HepG2 (cell line): ENCODE data around the gene RRP36. TPM values are rescaled to one million over a fixed set of nuclear protein-coding genes. Genes with fewer than 3 reads are reported as not detected.

Experiments used
- ARHGAP35 ChIP-seq: sonication (generic); formaldehyde crosslinking; IDR thresholded peaks from 2 replicates; pipeline ENCODE4 v1.9.0; 2022; ENCODE audit warnings: mild to moderate bottlenecking, inconsistent platforms, moderate library complexity, missing genetic modification reagents, borderline replicate concordance
- BHLHE40 ChIP-seq: IDR thresholded peaks from 2 replicates; pipeline ENCODE4 v1.6.1; 2011; ENCODE audit warnings: low read length, improper control_type of control experiment
- NAIF1 ChIP-seq: sonication (generic); formaldehyde crosslinking; IDR thresholded peaks from 2 replicates; pipeline ENCODE4 v1.5.0; 2020; ENCODE audit warnings: mild to moderate bottlenecking, missing genetic modification reagents, borderline replicate concordance
- PAF1 ChIP-seq: IDR thresholded peaks from 2 replicates; pipeline ENCODE4 v1.6.1; 2016; ENCODE audit warnings: missing genetic modification reagents, missing compliant biosample characterization
- PRPF4 ChIP-seq: fragments of 200-400 bp; formaldehyde crosslinking; IDR thresholded peaks from 2 replicates; pipeline ENCODE4 v1.6.1; 2016; ENCODE audit warnings: low read length, low read depth; ENCODE audit not compliant: poor library complexity, severe bottlenecking
- SALL1 ChIP-seq: sonication (generic); formaldehyde crosslinking; IDR thresholded peaks from 2 replicates; pipeline ENCODE4 v1.8.0; 2022; ENCODE audit warnings: mild to moderate bottlenecking, missing genetic modification reagents
- SMAD1 ChIP-seq: sonication (generic); formaldehyde crosslinking; IDR thresholded peaks from 2 replicates; pipeline ENCODE4 v1.4.0; 2020; ENCODE audit warnings: missing genetic modification reagents, low read depth, mild to moderate bottlenecking, borderline replicate concordance
- ZC3H4 ChIP-seq: sonication (generic); formaldehyde crosslinking; IDR thresholded peaks from 2 replicates; pipeline ENCODE4 v1.4.0; 2020; ENCODE audit warnings: missing genetic modification reagents, borderline replicate concordance
- ZNF138 ChIP-seq: sonication (generic); formaldehyde crosslinking; IDR thresholded peaks from 2 replicates; pipeline ENCODE4 v1.5.0; 2020; ENCODE audit warnings: mild to moderate bottlenecking, low read depth, missing genetic modification reagents
- ZNF160 ChIP-seq: sonication (generic); formaldehyde crosslinking; IDR thresholded peaks from 2 replicates; pipeline ENCODE4 v1.8.0; 2022; ENCODE audit warnings: mild to moderate bottlenecking, inconsistent platforms, missing genetic modification reagents
- ZNF3 ChIP-seq: IDR thresholded peaks from 2 replicates; pipeline ENCODE4 v1.7.0; 2017; ENCODE audit warnings: inconsistent platforms
- ZNF335 ChIP-seq: sonication (generic); formaldehyde crosslinking; IDR thresholded peaks from 2 replicates; pipeline ENCODE4 v1.4.0; 2020; ENCODE audit warnings: missing genetic modification reagents
- ZNF367 ChIP-seq: sonication (generic); formaldehyde crosslinking; IDR thresholded peaks from 2 replicates; pipeline ENCODE4 v1.4.0; 2020; ENCODE audit warnings: missing genetic modification reagents, borderline replicate concordance
- ZNF557 ChIP-seq: sonication (generic); formaldehyde crosslinking; IDR thresholded peaks from 2 replicates; pipeline ENCODE4 v1.4.0; 2020; ENCODE audit warnings: missing genetic modification reagents
- polyA plus RNA-seq, 8 experiments: library from polyadenylated mRNA; depleted of rRNA in 3 of 8; stranded (reverse) in 7 of 8; unstranded in 1 of 8; fragments of >200 nt; fragmentation: Illumina TruSeq in 4 of 8; extraction: Trizol in 4 of 8; gene quantifications; 2 replicates each; pipeline versions ENCODE4 v1.2.1 to v1.2.3, GENCODE V29; 2011 to 2016; ENCODE audit warnings: low read depth in 4 of 8, missing spikeins in 1 of 8, mixed read lengths in 1 of 8; ENCODE audit not compliant: insufficient read depth in 1 of 8
- total RNA-seq, 5 experiments: library from RNA; depleted of rRNA; stranded (reverse); fragments of >200 nt; fragmentation: Illumina TruSeq; extraction: Trizol; gene quantifications; 2 replicates each; pipeline ENCODE4 v1.2.3, GENCODE V29; 2016; ENCODE audit warnings: low read depth in 1 of 5
- TF ChIP-seq, protein P1 (sequence below): sonication (generic); formaldehyde crosslinking; IDR thresholded peaks from 2 replicates; pipeline ENCODE4 v1.9.0; 2021; ENCODE audit warnings: mild to moderate bottlenecking, missing genetic modification reagents
- TF ChIP-seq, protein P2 (sequence below): sonication (generic); formaldehyde crosslinking; IDR thresholded peaks from 2 replicates; pipeline ENCODE4 v1.4.0; 2020; ENCODE audit warnings: mild to moderate bottlenecking, missing genetic modification reagents
- TF ChIP-seq, protein P3 (sequence below): IDR thresholded peaks from 2 replicates; pipeline ENCODE4 v1.6.1; 2016; ENCODE audit warnings: missing compliant biosample characterization, missing genetic modification reagents, borderline replicate concordance

Gene RRP36
- total and polyA plus RNA-seq, 2 of the 13 experiments (the other 11 are each of a cell fraction or from before 2014, with no cell fraction given): 29.5 to 144 TPM

DNA sequence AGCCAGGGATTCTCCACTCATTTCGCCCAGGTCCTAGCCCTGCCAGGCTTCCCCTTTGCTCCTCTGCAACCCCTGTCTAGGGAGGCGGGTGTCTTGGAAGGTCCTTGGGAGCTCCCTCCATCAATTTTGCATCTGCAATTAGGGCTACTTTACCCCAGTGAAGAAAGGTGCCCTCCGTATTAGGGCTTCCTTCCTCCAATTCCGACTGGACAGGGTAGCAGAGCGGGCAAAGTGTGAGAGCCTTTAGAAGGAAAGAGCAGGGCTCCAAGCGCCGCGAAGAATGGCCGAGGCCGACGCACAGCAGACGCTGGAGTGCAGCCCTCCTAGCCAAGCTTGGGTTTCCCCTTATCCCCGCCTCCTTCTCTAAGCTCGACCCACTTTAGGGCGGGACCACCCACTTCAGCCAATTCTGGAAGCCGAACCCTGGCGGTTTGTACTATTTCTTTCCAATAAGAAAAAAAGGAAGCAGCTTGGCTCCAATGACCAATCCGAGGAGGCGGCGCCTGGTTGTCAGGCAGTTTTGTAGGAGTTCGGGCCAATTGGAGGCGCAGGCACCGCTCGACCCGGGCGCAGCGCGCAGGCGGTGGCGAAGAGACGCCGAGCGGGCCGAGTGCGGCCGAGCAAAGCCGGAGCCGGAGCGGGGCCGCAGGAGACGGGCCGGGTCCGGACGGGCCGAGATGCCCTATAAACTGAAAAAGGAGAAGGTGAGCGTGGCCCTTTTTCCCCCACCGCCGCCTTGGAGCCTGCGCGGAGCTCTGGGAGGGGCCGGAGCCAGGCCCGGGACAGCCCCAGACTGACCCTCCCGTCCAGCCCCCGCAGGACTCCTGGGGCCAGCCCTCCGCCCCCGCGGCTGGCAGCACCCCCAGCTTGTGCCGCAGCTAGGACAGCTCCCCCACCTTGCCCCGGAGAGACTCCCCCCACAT lies 37.2 kb upstream of the RRP36 start, which contains the start of gene PPP2R5D (continued):
- TF ChIP-seq, protein P1, sequence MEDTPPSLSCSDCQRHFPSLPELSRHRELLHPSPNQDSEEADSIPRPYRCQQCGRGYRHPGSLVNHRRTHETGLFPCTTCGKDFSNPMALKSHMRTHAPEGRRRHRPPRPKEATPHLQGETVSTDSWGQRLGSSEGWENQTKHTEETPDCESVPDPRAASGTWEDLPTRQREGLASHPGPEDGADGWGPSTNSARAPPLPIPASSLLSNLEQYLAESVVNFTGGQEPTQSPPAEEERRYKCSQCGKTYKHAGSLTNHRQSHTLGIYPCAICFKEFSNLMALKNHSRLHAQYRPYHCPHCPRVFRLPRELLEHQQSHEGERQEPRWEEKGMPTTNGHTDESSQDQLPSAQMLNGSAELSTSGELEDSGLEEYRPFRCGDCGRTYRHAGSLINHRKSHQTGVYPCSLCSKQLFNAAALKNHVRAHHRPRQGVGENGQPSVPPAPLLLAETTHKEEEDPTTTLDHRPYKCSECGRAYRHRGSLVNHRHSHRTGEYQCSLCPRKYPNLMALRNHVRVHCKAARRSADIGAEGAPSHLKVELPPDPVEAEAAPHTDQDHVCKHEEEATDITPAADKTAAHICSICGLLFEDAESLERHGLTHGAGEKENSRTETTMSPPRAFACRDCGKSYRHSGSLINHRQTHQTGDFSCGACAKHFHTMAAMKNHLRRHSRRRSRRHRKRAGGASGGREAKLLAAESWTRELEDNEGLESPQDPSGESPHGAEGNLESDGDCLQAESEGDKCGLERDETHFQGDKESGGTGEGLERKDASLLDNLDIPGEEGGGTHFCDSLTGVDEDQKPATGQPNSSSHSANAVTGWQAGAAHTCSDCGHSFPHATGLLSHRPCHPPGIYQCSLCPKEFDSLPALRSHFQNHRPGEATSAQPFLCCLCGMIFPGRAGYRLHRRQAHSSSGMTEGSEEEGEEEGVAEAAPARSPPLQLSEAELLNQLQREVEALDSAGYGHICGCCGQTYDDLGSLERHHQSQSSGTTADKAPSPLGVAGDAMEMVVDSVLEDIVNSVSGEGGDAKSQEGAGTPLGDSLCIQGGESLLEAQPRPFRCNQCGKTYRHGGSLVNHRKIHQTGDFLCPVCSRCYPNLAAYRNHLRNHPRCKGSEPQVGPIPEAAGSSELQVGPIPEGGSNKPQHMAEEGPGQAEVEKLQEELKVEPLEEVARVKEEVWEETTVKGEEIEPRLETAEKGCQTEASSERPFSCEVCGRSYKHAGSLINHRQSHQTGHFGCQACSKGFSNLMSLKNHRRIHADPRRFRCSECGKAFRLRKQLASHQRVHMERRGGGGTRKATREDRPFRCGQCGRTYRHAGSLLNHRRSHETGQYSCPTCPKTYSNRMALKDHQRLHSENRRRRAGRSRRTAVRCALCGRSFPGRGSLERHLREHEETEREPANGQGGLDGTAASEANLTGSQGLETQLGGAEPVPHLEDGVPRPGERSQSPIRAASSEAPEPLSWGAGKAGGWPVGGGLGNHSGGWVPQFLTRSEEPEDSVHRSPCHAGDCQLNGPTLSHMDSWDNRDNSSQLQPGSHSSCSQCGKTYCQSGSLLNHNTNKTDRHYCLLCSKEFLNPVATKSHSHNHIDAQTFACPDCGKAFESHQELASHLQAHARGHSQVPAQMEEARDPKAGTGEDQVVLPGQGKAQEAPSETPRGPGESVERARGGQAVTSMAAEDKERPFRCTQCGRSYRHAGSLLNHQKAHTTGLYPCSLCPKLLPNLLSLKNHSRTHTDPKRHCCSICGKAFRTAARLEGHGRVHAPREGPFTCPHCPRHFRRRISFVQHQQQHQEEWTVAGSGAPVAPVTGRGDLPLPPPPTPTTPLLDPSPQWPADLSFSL (CRISPR knock-in tag): no peak
- no peak; the same call in 1 of the 2 replicates for TF ChIP-seq ZNF160 (CRISPR knock-in tag)
- peak; percentile 65; the same call in 1 of the 2 replicates for TF ChIP-seq ZNF557 (CRISPR knock-in tag)
- no peak for TF ChIP-seq ZNF3
- TF ChIP-seq PRPF4: no peak
- TF ChIP-seq ZNF138 (CRISPR knock-in tag): peak; percentile 33; the same call in 1 of the 2 replicates
- TF ChIP-seq SALL1 (CRISPR knock-in tag): peak; percentile 54
- no peak; the same call in 1 of the 2 replicates for TF ChIP-seq ZC3H4 (CRISPR knock-in tag)
- TF ChIP-seq NAIF1 (CRISPR knock-in tag): peak; percentile 86
- TF ChIP-seq, protein P2, sequence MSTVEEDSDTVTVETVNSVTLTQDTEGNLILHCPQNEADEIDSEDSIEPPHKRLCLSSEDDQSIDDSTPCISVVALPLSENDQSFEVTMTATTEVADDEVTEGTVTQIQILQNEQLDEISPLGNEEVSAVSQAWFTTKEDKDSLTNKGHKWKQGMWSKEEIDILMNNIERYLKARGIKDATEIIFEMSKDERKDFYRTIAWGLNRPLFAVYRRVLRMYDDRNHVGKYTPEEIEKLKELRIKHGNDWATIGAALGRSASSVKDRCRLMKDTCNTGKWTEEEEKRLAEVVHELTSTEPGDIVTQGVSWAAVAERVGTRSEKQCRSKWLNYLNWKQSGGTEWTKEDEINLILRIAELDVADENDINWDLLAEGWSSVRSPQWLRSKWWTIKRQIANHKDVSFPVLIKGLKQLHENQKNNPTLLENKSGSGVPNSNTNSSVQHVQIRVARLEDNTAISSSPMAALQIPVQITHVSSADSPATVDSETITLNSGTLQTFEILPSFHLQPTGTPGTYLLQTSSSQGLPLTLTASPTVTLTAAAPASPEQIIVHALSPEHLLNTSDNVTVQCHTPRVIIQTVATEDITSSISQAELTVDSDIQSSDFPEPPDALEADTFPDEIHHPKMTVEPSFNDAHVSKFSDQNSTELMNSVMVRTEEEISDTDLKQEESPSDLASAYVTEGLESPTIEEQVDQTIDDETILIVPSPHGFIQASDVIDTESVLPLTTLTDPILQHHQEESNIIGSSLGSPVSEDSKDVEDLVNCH: no peak
- TF ChIP-seq ZNF367 (CRISPR knock-in tag): no peak
- TF ChIP-seq, protein P3, sequence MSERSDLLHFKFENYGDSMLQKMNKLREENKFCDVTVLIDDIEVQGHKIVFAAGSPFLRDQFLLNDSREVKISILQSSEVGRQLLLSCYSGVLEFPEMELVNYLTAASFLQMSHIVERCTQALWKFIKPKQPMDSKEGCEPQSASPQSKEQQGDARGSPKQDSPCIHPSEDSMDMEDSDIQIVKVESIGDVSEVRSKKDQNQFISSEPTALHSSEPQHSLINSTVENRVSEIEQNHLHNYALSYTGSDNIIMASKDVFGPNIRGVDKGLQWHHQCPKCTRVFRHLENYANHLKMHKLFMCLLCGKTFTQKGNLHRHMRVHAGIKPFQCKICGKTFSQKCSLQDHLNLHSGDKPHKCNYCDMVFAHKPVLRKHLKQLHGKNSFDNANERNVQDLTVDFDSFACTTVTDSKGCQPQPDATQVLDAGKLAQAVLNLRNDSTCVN (CRISPR knock-in tag): peak; percentile 14; the same call in 1 of the 2 replicates
- TF ChIP-seq ZNF335: peak; percentile 58; the same call in 1 of the 2 replicates
- TF ChIP-seq ARHGAP35: no peak
- no peak for TF ChIP-seq PAF1 (CRISPR knock-in tag)
- peak; percentile 67 for TF ChIP-seq BHLHE40
- TF ChIP-seq SMAD1: no peak
